Endothelial cell of umbilical vein (primary cell): ENCODE data around the gene EFHC1. TPM values are rescaled to one million over a fixed set of nuclear protein-coding genes. Genes with fewer than 3 reads are reported as not detected.

Experiments
- BruUV-seq: library from RNA; stranded (reverse); fragments of 400-500 nt; replicated peaks from 2 replicates; lab custom pipeline; 2021; lab: Mats Ljungman, UMichigan
- CTCF ChIA-PET: fragments of 300-600, 350-600 bp; sonication (Branson Sonifier 250); formaldehyde crosslinking; loops from one replicate; lab custom pipeline; 2021; ENCODE audit warnings: antibody characterized with exemption, inconsistent platforms; lab: Charles Lee
- POLR2A ChIA-PET: fragments of 300-600, 350-600 bp; sonication (Branson Sonifier 250); formaldehyde crosslinking; loops from one replicate; lab custom pipeline; 2021; ENCODE audit warnings: antibody characterized with exemption, inconsistent platforms; lab: Charles Lee
- DNase-seq: peaks from one replicate; pipeline ENCODE4 v3.0.0-alpha.2; 2011; ENCODE audit warnings: low read depth, low spot score
- FAIRE-seq: peaks from 2 replicates; lab custom pipeline; 2011; peaks lifted over from hg19 to GRCh38; lab: Jason Lieb, UNC
- H2AFZ ChIP-seq: 2 replicates; pipeline ENCODE4 v1.6.0; 2012; ENCODE audit warnings: low read depth, low read length, control low read depth, inconsistent platforms
- H3K27ac ChIP-seq: 2 replicates; pipeline ENCODE4 v1.5.1; 2011; ENCODE audit warnings: low read depth, mild to moderate bottlenecking, control low read depth, low read length, moderate library complexity; ENCODE audit not compliant: insufficient read depth
- H3K27me3 ChIP-seq, 2 experiments: 2 replicates each; pipeline versions ENCODE4 v1.6.0 to v1.6.1; 2011; ENCODE audit warnings: low read length in 2 of 2, mixed read lengths in 1 of 2; ENCODE audit not compliant: control insufficient read depth in 2 of 2, insufficient read depth in 2 of 2
- H3K36me3 ChIP-seq, 2 experiments: 2 replicates in 1 of 2; 3 replicates in 1 of 2; pipeline ENCODE4 v1.5.1; 2011; ENCODE audit warnings: low read length in 2 of 2, mild to moderate bottlenecking in 1 of 2, moderate library complexity in 1 of 2; ENCODE audit not compliant: control insufficient read depth in 2 of 2, insufficient read depth in 2 of 2; ENCODE audit errors: extremely low read depth in 1 of 2
- H3K4me1 ChIP-seq: 3 replicates; pipeline ENCODE4 v1.5.1; 2011; ENCODE audit warnings: mild to moderate bottlenecking, low read length; ENCODE audit not compliant: control insufficient read depth, insufficient read depth; ENCODE audit errors: extremely low read depth
- H3K4me2 ChIP-seq: 2 replicates; pipeline ENCODE4 v1.6.1; 2011; ENCODE audit warnings: low read length, control low read depth, mixed read lengths; ENCODE audit not compliant: insufficient read depth
- H3K4me3 ChIP-seq, 3 experiments: fragments of 200-600 bp in 1 of 3; sonication (generic), shearing (Covaris generic) in 1 of 3; replicated peaks in 1 of 3; 2 replicates each; pipeline ENCODE4 v1.5.1; 2011 to 2016; ENCODE audit warnings: control low read depth in 3 of 3, low read length in 3 of 3, mild to moderate bottlenecking in 2 of 3, inconsistent platforms in 1 of 3, low read depth in 1 of 3, moderate library complexity in 1 of 3; ENCODE audit not compliant: insufficient read depth in 1 of 3
- H3K79me2 ChIP-seq: 2 replicates; pipeline ENCODE4 v1.6.0; 2012; ENCODE audit warnings: low read length, inconsistent platforms; ENCODE audit not compliant: control insufficient read depth, insufficient read depth
- H3K9ac ChIP-seq: replicated peaks from 2 replicates; pipeline ENCODE3; 2011; ENCODE audit warnings: low read length, control low read depth; ENCODE audit not compliant: insufficient read depth; ENCODE audit errors: extremely low read depth
- H3K9me1 ChIP-seq: replicated peaks from 3 replicates; pipeline ENCODE4 v1.6.0; 2011; ENCODE audit warnings: mild to moderate bottlenecking, low read length; ENCODE audit not compliant: control insufficient read depth, insufficient read depth; ENCODE audit errors: extremely low read depth
- H3K9me3 ChIP-seq: replicated peaks from 2 replicates; pipeline ENCODE4 v1.5.1; 2012; ENCODE audit warnings: low read length, inconsistent platforms; ENCODE audit not compliant: control insufficient read depth, insufficient read depth
- H4K20me1 ChIP-seq: replicated peaks from 2 replicates; pipeline ENCODE3; 2011; ENCODE audit warnings: mild to moderate bottlenecking, low read length; ENCODE audit not compliant: control insufficient read depth, insufficient read depth; ENCODE audit errors: extremely low read depth
- EZH2 ChIP-seq: IDR thresholded peaks from 2 replicates; pipeline ENCODE4 v1.6.1; 2012; ENCODE audit warnings: borderline replicate concordance, low read depth, mild to moderate bottlenecking, moderate library complexity, low read length, inconsistent platforms; ENCODE audit not compliant: severe bottlenecking
- FOS ChIP-seq: IDR thresholded peaks from 2 replicates; pipeline ENCODE4 v1.6.1; 2011; ENCODE audit warnings: mild to moderate bottlenecking, low read length, moderate library complexity, borderline replicate concordance; ENCODE audit not compliant: insufficient read depth
- GATA2 ChIP-seq: IDR thresholded peaks from 2 replicates; pipeline ENCODE4 v1.7.0; 2011; ENCODE audit warnings: low read depth, mild to moderate bottlenecking, moderate library complexity, mixed read lengths, low read length; ENCODE audit not compliant: insufficient read length, insufficient read depth
- JUN ChIP-seq: IDR thresholded peaks from 2 replicates; pipeline ENCODE4 v1.6.1; 2011; ENCODE audit warnings: borderline replicate concordance, low read depth; ENCODE audit not compliant: insufficient read length, insufficient read depth
- MYC ChIP-seq: IDR thresholded peaks from one replicate; pipeline ENCODE4 v1.6.1; 2011; ENCODE audit warnings: mild to moderate bottlenecking, low read depth, low read length
- POLR2A ChIP-seq: IDR thresholded peaks from 2 replicates; pipeline ENCODE4 v1.6.1; 2012; ENCODE audit warnings: low read depth, mild to moderate bottlenecking, control low read depth, low read length
- POLR2AphosphoS5 ChIP-seq: IDR thresholded peaks from 2 replicates; pipeline ENCODE4 v1.6.1; 2012; ENCODE audit warnings: low read depth, mild to moderate bottlenecking, control low read depth, low read length, moderate library complexity; ENCODE audit not compliant: insufficient read depth
- dilution Hi-C: fragments of 300-500 bp; cut with MboI; formaldehyde crosslinking; loops from one replicate; pipeline ENCODE4 v1.15.0; 2019; ENCODE audit warnings: low sequenced_read_pairs; ENCODE audit not compliant: extremely low pct_ligation_motif_present
- intact Hi-C: fragments of 100-400 bp; cut with micrococcal nuclease; formaldehyde crosslinking; loops from one replicate; pipeline ENCODE4 v1.10.0; 2022
- polyA plus RNA-seq, 4 experiments: library from polyadenylated mRNA; depleted of rRNA in 3 of 4; stranded (reverse) in 3 of 4; unstranded in 1 of 4; fragments of >200 nt; gene quantifications; 2 replicates each; pipeline versions ENCODE4 v1.2.1 to v1.2.3, GENCODE V29; 2011 to 2012; ENCODE audit warnings: missing spikeins in 1 of 4
- total RNA-seq: library from RNA; stranded (reverse); gene quantifications from 2 replicates; pipeline ENCODE4 v1.2.3, GENCODE V29; 2021
- TF ChIP-seq, protein P1 (sequence below): IDR thresholded peaks from 2 replicates; pipeline ENCODE4 v1.6.1; 2011; ENCODE audit not compliant: insufficient read depth, insufficient read length
- TF ChIP-seq, protein P2 (sequence below), 2 donors: IDR thresholded peaks; 1 replicate in 1 of 2; 2 replicates in 1 of 2; pipeline ENCODE4 v1.5.1; 2011; ENCODE audit warnings: low read length in 2 of 2, mild to moderate bottlenecking in 2 of 2, moderate library complexity in 2 of 2, control low read depth in 1 of 2, inconsistent platforms in 1 of 2, low read depth in 1 of 2; ENCODE audit not compliant: insufficient read depth in 1 of 2; ENCODE audit errors: extremely low read depth in 1 of 2

EFHC1 gene
- total and polyA plus RNA-seq, 2 donors (not counting 3 experiments of a cell fraction or from before 2014, with no cell fraction given): 14.6 to 17.6 TPM

DNA sequence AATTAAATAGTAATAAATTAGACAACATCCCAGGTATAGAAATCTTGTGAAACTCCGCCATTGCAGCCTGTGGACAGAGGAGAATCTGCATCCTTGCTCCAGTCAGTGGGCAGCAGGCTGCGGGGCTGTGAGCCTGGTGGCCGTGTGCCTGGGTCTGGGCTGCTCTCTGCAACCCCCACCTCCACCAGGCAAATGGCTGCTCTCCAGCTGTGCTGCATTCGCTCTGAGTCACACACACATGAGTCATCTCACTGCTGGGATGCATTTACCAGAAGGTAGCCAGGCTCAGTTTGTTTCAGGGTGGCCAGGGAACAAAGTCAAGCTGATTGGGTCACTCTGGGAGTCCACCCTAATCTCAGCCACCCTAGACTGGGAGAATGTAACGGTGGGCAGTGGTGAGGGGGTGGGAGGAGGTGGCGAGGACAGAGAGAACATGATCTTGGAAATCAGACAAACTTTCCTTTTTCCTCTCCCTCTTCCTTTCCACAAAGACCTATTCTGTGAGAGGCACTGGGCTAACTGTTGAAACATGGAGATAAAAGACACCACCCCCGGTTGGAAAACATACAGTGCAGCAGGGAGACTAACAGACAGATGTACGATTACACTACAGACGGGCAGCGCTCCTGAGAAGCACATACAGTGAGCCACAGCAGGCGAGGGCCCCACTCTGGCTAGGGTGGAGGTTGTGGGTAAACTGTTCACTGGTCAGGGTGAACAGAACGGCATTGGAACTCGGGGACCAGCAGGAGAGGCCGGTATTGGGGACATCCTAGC is 97.5 kb downstream of the EFHC1 start:
- TF ChIP-seq FOS (peak; percentile 99), MYC (peak; percentile 64), GATA2 (peak; percentile 40), POLR2AphosphoS5 (peak; percentile 90), EZH2 (no peak), POLR2A (peak; percentile 27), JUN (peak; percentile 98)
- TF ChIP-seq, protein P1, sequence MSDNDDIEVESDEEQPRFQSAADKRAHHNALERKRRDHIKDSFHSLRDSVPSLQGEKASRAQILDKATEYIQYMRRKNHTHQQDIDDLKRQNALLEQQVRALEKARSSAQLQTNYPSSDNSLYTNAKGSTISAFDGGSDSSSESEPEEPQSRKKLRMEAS: no peak
- TF ChIP-seq, protein P2, sequence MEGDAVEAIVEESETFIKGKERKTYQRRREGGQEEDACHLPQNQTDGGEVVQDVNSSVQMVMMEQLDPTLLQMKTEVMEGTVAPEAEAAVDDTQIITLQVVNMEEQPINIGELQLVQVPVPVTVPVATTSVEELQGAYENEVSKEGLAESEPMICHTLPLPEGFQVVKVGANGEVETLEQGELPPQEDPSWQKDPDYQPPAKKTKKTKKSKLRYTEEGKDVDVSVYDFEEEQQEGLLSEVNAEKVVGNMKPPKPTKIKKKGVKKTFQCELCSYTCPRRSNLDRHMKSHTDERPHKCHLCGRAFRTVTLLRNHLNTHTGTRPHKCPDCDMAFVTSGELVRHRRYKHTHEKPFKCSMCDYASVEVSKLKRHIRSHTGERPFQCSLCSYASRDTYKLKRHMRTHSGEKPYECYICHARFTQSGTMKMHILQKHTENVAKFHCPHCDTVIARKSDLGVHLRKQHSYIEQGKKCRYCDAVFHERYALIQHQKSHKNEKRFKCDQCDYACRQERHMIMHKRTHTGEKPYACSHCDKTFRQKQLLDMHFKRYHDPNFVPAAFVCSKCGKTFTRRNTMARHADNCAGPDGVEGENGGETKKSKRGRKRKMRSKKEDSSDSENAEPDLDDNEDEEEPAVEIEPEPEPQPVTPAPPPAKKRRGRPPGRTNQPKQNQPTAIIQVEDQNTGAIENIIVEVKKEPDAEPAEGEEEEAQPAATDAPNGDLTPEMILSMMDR (IDR thresholded peaks at IDR 0.05; ENCODE audit: extremely low read depth in 1 of 2, insufficient read depth in 1 of 2, low read depth in 1 of 2, low read length in 2 of 2): no peak
- H3K79me2 ChIP-seq: peaks cover 44% of the 10 kb centered on the region
- no peak overlapping the region for H3K4me3 ChIP-seq
- peaks cover 69% of the 10 kb centered on the region for H3K4me1 ChIP-seq
- H3K9me3 ChIP-seq: no peaks in the 10 kb centered on the region
- BruUV-seq: TSS peak; percentile 71
- ChIA-PET CTCF (interaction anchor here (0.7 to 1.2 kb wide), 4 partner anchors 17 to 101 kb away, joined by 3 to 4 read pairs (median 3); partner anchors contain the start of gene TRAM2), POLR2A (interaction anchor here (1.0 kb wide), 1 partner anchor 32 kb away, joined by 3 read pairs; no protein-coding TSS in a partner anchor)
- H2AFZ ChIP-seq: no peak overlapping the region
- dilution Hi-C loops (no loop called here), intact Hi-C loops (loop anchor here (10.0 kb wide), 1 partner anchor 477 kb away; the partner anchor contains the start of gene GSTA4)
- peak overlapping the region; percentile 97 for H3K27ac ChIP-seq
- H3K36me3 ChIP-seq: peaks cover 13 to 15% of the 10 kb centered on the region in 2 experiments
- H3K9me1 ChIP-seq: no peaks in the 10 kb centered on the region
- FAIRE-seq (peak; percentile 93), DNase-seq (peak; percentile 94)
- H3K9ac ChIP-seq: peak overlapping the region; percentile 65
- no peaks in the 10 kb centered on the region for H3K27me3 ChIP-seq
- no peaks in the 10 kb centered on the region for H4K20me1 ChIP-seq
- peak overlapping the region; percentile 53 for H3K4me2 ChIP-seq
